GM23338 (cell line): ENCODE data around the gene EFHD2.
A peak's percentile ranks its signal among the peaks of the same experiment; 100 is the strongest.

ENCODE experiments used
- CREB1 ChIP-seq: fragments of 250-450 bp; sonication (Bioruptor Pico); IDR thresholded peaks from 2 replicates; pipeline ENCODE4 v1.5.0; 2020; ENCODE audit warnings: low read depth, mild to moderate bottlenecking, moderate library complexity
- CTCF ChIP-seq, 2 experiments: fragments of 200-600 bp in 1 of 2; sonication (generic) in 1 of 2; conservative IDR thresholded peaks; 2 replicates each; pipeline versions ENCODE4 v1.5.1 to v1.6.1; 2016 to 2017; ENCODE audit warnings: antibody characterized with exemption in 2 of 2, low read depth in 2 of 2, mild to moderate bottlenecking in 2 of 2, moderate library complexity in 1 of 2
- ETS1 ChIP-seq: IDR thresholded peaks from 2 replicates; pipeline ENCODE4 v1.6.1; 2016; ENCODE audit warnings: antibody characterized with exemption
- EZH2 ChIP-seq: fragments of 200-600 bp; sonication (generic); IDR thresholded peaks from one replicate; pipeline ENCODE4 v1.8.0; 2017; ENCODE audit warnings: antibody characterized with exemption, mild to moderate bottlenecking, low read depth; ENCODE audit not compliant: unreplicated experiment
- EZH2phosphoT487 ChIP-seq: fragments of 200-600 bp; sonication (generic); IDR thresholded peaks from one replicate; pipeline ENCODE4 v1.8.1; 2018; ENCODE audit warnings: antibody characterized with exemption; ENCODE audit not compliant: unreplicated experiment
- JUNB ChIP-seq: IDR thresholded peaks from one replicate; pipeline ENCODE4 v1.6.1; 2016; ENCODE audit warnings: antibody characterized with exemption; ENCODE audit not compliant: unreplicated experiment
- NANOG ChIP-seq: IDR thresholded peaks from 2 replicates; pipeline ENCODE4 v1.6.1; 2016; ENCODE audit warnings: antibody characterized with exemption, borderline replicate concordance
- POLR2AphosphoS5 ChIP-seq: IDR thresholded peaks from 2 replicates; pipeline ENCODE4 v1.6.1; 2016; ENCODE audit warnings: antibody characterized with exemption, low read depth
- REST ChIP-seq: IDR thresholded peaks from one replicate; pipeline ENCODE4 v1.6.1; 2018; ENCODE audit warnings: antibody characterized with exemption; ENCODE audit not compliant: unreplicated experiment
- STAT1 ChIP-seq: IDR thresholded peaks from one replicate; pipeline ENCODE4 v1.6.1; 2016; ENCODE audit warnings: antibody characterized with exemption; ENCODE audit not compliant: unreplicated experiment
- ZNF114 ChIP-seq: fragments of 250-450 bp; sonication (Bioruptor Pico); IDR thresholded peaks from 2 replicates; pipeline ENCODE4 v1.5.0; 2020; ENCODE audit warnings: mild to moderate bottlenecking, moderate library complexity
- ZNF331 ChIP-seq: fragments of 250-450 bp; sonication (Bioruptor Pico); IDR thresholded peaks from 2 replicates; pipeline ENCODE4 v1.5.0; 2020; ENCODE audit warnings: low read depth, mild to moderate bottlenecking, moderate library complexity

- TF ChIP-seq CTCF (conservative IDR thresholded peaks at IDR 0.05; ENCODE audit: low read depth in 2 of 2) (no peak), EZH2 (peak; percentile 46), JUNB (no peak), POLR2AphosphoS5 (no peak), EZH2phosphoT487 (no peak), CREB1 (CRISPR knock-in tag) (no peak), REST (no peak), NANOG (no peak), ETS1 (no peak), ZNF114 (CRISPR knock-in tag) (no peak), ZNF331 (CRISPR knock-in tag) (no peak), STAT1 (no peak)
Observed at GRCh38 chr1:15410223-15410883, 665 bp downstream of the EFHD2 start.
